PFSK-1 (cell line): ENCODE measurements around the gene HNRNPLL.

Experiments used
- POLR2AphosphoS5 ChIP-seq: IDR thresholded peaks from 2 replicates; pipeline ENCODE4 v1.6.1; 2012; ENCODE audit warnings: low read depth, mild to moderate bottlenecking, control low read depth, low read length, moderate library complexity
- REST ChIP-seq, 2 experiments: IDR thresholded peaks; 2 replicates each; pipeline versions ENCODE4 v1.6.1 to v1.8.0; 2011 to 2012; ENCODE audit warnings: low read depth in 2 of 2, low read length in 2 of 2, control low read depth in 1 of 2, inconsistent platforms in 1 of 2, mild to moderate bottlenecking in 1 of 2, moderate library complexity in 1 of 2; ENCODE audit not compliant: insufficient read depth in 1 of 2
- SIN3A ChIP-seq: IDR thresholded peaks from 2 replicates; pipeline ENCODE4 v1.6.1; 2012; ENCODE audit warnings: mild to moderate bottlenecking, low read length, moderate library complexity, borderline replicate concordance; ENCODE audit not compliant: insufficient read depth
- TAF1 ChIP-seq: IDR thresholded peaks from 2 replicates; pipeline ENCODE4 v1.6.1; 2012; ENCODE audit warnings: low read length, control low read depth, borderline replicate concordance; ENCODE audit not compliant: insufficient read depth

GRCh38 chr2:38512211-38512610 is 90.5 kb downstream of the HNRNPLL start:
- no peak for TF ChIP-seq POLR2AphosphoS5
- no peak for TF ChIP-seq TAF1
- TF ChIP-seq REST (IDR thresholded peaks at IDR 0.05; ENCODE audit: insufficient read depth in 1 of 2, low read depth in 2 of 2, low read length in 2 of 2), result no peak
- TF ChIP-seq SIN3A, result no peak
